HepG2 (cell line): ENCODE data around the gene BBS4.

ENCODE experiments used
- FOXA1 ChIP-seq, 2 experiments: fragments of 450-650 bp in 1 of 2; sonication (generic) in 1 of 2; formaldehyde crosslinking in 1 of 2; IDR thresholded peaks; 2 replicates each; pipeline versions ENCODE4 v1.4.0 to v1.6.1; 2016 to 2020; ENCODE audit warnings: missing genetic modification reagents in 1 of 2
- MED13 ChIP-seq: sonication (generic); formaldehyde crosslinking; IDR thresholded peaks from 2 replicates; pipeline ENCODE4 v1.5.0; 2020; ENCODE audit warnings: missing genetic modification reagents
- MTA3 ChIP-seq: sonication (generic); formaldehyde crosslinking; IDR thresholded peaks from 2 replicates; pipeline ENCODE4 v1.4.0; 2020; ENCODE audit warnings: missing genetic modification reagents
- NFE2L1 ChIP-seq: sonication (generic); formaldehyde crosslinking; IDR thresholded peaks from 2 replicates; pipeline ENCODE4 v1.4.0; 2020; ENCODE audit warnings: missing genetic modification reagents, mild to moderate bottlenecking, borderline replicate concordance
- NFKB2 ChIP-seq: sonication (generic); formaldehyde crosslinking; IDR thresholded peaks from 2 replicates; pipeline ENCODE4 v1.4.0; 2020; ENCODE audit warnings: missing genetic modification reagents, borderline replicate concordance
- POLR2A ChIP-seq, 2 experiments: IDR thresholded peaks; 2 replicates each; pipeline ENCODE4 v1.6.1; 2011; ENCODE audit warnings: low read depth in 2 of 2, low read length in 2 of 2, mild to moderate bottlenecking in 1 of 2, moderate library complexity in 1 of 2; ENCODE audit not compliant: insufficient read depth in 1 of 2
- SP140L ChIP-seq: sonication (generic); formaldehyde crosslinking; IDR thresholded peaks from 2 replicates; pipeline ENCODE4 v1.4.0; 2020; ENCODE audit warnings: missing genetic modification reagents, borderline replicate concordance
- TAF1 ChIP-seq: sonication (generic); formaldehyde crosslinking; IDR thresholded peaks from 2 replicates; pipeline ENCODE4 v1.4.0; 2020; ENCODE audit warnings: missing genetic modification reagents
- TCF7L2 ChIP-seq: IDR thresholded peaks from 2 replicates; pipeline ENCODE4 v1.6.1; 2011; ENCODE audit warnings: mild to moderate bottlenecking, low read depth, low read length, moderate library complexity
- ZNF775 ChIP-seq: sonication (generic); formaldehyde crosslinking; IDR thresholded peaks from 2 replicates; pipeline ENCODE4 v1.4.0; 2020; ENCODE audit warnings: missing genetic modification reagents, mild to moderate bottlenecking, moderate library complexity, borderline replicate concordance
- ZNF792 ChIP-seq: IDR thresholded peaks from 2 replicates; pipeline ENCODE4 v1.6.1; 2016
- TF ChIP-seq, protein P1 (sequence below): sonication (generic); formaldehyde crosslinking; conservative IDR thresholded peaks from 2 replicates; pipeline ENCODE4 v1.4.0; 2020; ENCODE audit warnings: missing genetic modification reagents
- TF ChIP-seq, protein P2 (sequence below): sonication (generic); formaldehyde crosslinking; IDR thresholded peaks from 2 replicates; pipeline ENCODE4 v1.5.0; 2020; ENCODE audit warnings: mild to moderate bottlenecking, missing genetic modification reagents, moderate library complexity

DNA sequence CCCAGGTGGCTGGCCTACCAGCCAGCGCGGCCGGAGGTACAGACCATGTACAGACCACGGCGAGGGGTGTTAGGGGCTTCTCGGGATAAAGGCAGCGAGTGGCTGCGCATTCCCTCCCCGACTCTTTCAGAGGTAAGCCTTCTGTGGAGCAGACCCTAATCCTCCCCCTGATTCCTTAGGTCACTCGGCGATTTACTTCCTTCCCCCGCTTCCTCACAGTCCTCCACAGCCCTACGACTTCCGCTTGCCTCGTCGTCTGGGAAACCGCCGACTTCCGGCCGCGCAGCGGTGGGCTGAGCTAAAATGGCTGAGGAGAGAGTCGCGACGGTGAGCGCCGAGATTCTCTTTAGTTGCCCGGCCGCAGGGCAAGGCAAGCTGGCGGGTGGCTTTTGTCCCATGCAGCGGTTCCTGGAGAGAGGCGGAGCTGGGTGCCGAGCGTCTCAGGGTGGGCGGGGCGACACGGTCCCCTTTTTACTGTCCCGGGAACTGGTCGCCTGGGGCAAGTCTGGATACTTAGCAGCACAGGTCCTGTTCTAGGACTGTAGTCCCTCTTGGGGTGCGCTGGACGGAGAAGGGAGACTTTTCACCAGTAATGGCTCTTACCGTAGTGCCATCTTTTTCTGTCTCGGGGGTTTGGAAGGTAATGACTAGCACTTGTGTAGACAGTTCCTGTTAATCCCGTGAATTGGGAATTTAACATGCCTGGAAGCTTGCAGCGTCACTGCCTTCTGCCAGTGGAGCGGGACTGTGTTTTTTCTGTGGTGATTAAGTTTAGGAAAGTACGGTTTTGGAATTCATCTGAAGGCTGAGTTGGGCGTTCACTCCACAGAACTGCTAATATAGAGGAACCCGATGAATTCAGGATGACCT lies at the start of gene BBS4, which contains the start of gene HIGD2B:
- TF ChIP-seq TAF1 (CRISPR knock-in tag) (peak; percentile 94), POLR2A (IDR thresholded peaks at IDR 0.05; ENCODE audit: insufficient read depth in 1 of 2, low read depth in 2 of 2, low read length in 2 of 2) (peak; percentile 83 to 92), ZNF775 (CRISPR knock-in tag) (no peak; the same call in 1 of the 2 replicates), MED13 (CRISPR knock-in tag) (no peak), SP140L (CRISPR knock-in tag) (no peak), MTA3 (CRISPR knock-in tag) (no peak), NFE2L1 (no peak), FOXA1 (IDR thresholded peaks at IDR 0.05) (no peak), FOXA1 (CRISPR knock-in tag; IDR thresholded peaks at IDR 0.05) (no peak), NFKB2 (CRISPR knock-in tag) (peak; percentile 45; the same call in 1 of the 2 replicates), ZNF792 (CRISPR knock-in tag) (no peak; the same call in none of the 2 replicates), TCF7L2 (no peak)
- TF ChIP-seq, protein P1, sequence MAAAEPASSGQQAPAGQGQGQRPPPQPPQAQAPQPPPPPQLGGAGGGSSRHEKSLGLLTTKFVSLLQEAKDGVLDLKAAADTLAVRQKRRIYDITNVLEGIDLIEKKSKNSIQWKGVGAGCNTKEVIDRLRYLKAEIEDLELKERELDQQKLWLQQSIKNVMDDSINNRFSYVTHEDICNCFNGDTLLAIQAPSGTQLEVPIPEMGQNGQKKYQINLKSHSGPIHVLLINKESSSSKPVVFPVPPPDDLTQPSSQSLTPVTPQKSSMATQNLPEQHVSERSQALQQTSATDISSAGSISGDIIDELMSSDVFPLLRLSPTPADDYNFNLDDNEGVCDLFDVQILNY (CRISPR knock-in tag) = 0 out of 2 replicates have a peak, but pooled peaks have one; percentile 12
- TF ChIP-seq, protein P2, sequence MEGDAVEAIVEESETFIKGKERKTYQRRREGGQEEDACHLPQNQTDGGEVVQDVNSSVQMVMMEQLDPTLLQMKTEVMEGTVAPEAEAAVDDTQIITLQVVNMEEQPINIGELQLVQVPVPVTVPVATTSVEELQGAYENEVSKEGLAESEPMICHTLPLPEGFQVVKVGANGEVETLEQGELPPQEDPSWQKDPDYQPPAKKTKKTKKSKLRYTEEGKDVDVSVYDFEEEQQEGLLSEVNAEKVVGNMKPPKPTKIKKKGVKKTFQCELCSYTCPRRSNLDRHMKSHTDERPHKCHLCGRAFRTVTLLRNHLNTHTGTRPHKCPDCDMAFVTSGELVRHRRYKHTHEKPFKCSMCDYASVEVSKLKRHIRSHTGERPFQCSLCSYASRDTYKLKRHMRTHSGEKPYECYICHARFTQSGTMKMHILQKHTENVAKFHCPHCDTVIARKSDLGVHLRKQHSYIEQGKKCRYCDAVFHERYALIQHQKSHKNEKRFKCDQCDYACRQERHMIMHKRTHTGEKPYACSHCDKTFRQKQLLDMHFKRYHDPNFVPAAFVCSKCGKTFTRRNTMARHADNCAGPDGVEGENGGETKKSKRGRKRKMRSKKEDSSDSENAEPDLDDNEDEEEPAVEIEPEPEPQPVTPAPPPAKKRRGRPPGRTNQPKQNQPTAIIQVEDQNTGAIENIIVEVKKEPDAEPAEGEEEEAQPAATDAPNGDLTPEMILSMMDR (CRISPR knock-in tag) = no peak
